CD1c-positive myeloid dendritic cell (primary cell): Measurements from ENCODE around the gene THEMIS2.
"Not testable (repeated sequence)": the region's sequence is repeated elsewhere in the genome, so short reads cannot be mapped to it uniquely, and the experiment has no call there.

Source experiments
- DNase-seq: peaks from one replicate; pipeline ENCODE4 v3.0.0-alpha.2; 2016; ENCODE audit errors: extremely low spot score

THEMIS2 gene

GRCh38 chr1:27862671-27863537 lies 9.4 kb upstream of the THEMIS2 start:
- DNase-seq = peak; percentile 96

- DNase-seq = peak; percentile 89
Measured at GRCh38 chr1:27863538-27863915, 8.8 kb upstream of the THEMIS2 start.

GRCh38 chr1:27864264-27864895 lies 8.0 kb upstream of the THEMIS2 start:
- DNase-seq = peak; percentile 89

GRCh38 chr1:27865821-27866220 lies 6.5 kb upstream of the THEMIS2 start:
- no peak for DNase-seq

DNA sequence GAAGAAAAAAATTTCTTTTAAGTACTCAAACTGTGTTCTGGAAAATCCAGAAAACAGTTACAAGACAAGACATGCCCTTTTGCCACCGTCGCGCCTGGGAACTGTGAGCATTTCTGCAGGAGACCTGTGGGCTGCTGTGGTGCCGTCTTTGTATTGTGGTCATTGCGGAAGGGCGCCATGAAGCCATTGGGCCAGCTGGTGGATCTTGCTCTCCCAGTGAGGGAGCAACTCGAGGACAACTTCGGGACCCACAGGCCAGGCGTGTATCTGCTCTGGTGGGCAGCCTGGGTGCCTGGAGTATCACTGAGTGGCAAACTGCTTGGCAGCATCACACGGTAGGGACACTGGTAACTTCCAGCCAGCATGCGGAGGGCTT lies 3.8 kb upstream of the THEMIS2 start:
- DNase-seq = no peak

DNA sequence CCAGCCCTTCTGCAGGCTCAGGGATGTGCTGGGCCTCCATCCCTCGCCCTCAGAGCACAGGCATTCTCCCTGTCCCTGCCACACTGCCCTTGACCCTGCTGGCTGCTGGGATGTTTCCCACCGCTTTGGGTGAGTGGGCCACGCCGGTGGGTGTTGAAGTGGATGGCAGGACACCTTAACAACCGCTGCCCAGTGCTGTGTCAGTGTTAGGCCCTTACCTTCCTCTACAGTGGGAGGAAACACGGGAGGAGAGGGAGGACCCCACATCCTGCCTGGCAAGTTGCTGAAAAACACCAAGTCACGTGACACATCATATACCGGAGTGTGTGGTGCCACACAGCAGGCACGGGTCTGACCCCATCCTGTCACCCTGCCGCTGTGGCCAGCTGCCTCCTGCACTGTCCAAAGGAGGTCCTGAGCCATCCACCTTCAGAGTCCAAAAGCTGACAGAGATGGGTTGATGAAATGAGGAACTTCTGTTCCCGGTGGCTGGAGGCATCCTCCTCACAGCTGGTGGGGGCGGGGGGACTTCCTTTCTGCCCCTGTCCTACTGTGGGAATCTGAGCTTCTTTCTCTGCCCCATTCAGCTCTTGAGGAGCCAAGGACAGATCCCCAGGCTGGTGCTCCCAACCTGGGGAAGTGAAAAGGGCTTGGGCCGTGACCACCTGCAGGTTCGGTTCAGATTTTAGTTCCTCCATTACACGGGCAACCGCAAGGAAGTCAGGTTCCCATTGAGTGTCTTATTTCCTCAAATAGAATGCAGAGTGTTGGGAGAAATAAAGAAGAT lies 3.2 kb upstream of the THEMIS2 start:
- peak; percentile 83 for DNase-seq

DNA sequence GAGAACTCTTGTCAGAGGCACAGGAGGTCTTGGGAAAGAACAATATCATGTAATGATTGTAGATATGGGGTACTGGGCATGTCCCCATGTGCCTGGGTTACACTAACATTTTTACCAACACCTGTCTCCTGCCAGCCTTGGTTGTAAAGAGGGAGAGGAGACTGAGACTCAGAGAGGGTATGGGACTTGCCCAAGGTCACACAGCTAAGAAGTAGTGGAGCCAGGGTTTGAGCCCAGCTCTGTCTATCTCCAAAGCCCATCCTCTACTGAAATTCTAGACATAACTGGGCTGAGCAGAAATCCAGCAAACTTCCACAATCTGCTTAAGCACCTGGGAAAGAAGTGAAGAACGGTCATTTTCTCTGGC lies 2.6 kb upstream of the THEMIS2 start:
- no peak for DNase-seq

GRCh38 chr1:27871076-27871475 lies 1.3 kb upstream of the THEMIS2 start:
- DNase-seq = not testable (repeated sequence)

- DNase-seq = peak; percentile 76
Measured at GRCh38 chr1:27872802-27873551, 633 bp downstream of the THEMIS2 start.

DNA sequence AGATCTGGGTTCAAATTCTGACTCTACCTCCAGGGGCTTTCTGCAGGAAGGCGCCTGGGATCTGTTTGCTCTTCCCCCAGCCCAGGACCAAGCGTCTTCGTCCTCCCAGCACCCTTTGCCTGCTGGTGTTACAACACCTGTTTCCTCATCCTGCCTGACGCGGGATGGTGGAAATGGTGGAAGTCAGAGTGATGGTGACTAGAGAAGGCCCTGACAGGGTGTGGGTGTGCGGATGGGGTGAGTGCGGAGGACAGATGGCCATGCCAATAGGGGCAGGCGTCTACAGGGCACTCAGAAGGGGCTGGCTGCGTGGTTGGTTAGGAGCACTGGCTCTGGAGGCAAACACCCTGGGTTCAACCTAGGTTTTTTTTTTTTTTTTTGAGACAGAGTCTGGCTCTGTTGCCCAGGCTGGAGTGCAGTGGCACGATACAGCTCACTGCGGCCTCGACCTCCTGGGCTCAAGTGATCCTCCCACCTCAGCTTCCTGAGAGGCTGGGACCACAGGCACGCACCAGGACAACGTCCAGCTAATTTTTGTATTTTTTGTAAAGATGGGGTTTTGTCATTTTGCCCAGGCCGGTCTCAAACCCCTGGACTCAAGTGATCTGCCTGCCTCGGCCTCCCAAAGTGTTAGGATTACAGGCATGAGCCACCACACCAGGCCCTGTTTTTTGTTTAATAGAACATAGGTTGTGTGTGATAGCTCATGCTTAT lies 1.5 kb downstream of the THEMIS2 start:
- DNase-seq = peak; percentile 81

DNA sequence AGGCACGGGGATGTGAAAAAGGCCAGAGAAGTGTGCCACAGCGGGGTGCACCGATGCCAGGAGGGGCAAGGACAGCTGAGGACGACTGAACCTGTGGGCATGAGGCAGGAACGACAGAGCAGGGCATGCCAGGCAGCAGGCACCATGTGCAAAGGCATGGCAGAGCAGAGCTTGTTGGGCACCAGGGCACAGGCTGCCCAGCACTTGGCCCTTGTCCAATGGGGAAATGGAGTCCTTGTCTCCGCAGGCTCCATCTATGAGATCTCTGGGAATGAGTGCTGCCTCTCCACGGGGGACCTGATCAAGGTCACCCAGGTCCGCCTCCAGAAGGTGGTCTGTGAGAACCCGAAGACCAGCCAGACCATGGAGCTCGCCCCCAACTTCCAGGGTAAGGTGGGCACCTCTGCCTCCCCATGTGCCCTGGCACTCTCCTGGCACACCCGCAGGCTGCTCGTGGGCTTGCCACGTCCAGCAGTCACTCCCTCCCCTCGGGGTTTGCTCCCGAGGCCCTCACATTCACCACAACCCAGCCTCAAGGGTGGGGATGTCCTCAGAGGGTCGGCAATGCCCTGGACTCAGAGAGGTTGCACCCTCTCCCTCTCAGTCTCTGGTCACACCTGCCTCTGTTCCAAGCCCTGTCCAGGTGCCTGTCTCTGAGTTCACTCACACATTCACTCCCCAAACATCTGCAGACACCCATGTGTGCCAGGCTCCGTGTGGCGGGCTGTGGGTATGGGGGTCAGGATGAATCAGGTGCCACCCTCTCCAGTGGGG lies 4.2 kb downstream of the THEMIS2 start:
- no peak for DNase-seq

GRCh38 chr1:27877115-27877416 lies 4.7 kb downstream of the THEMIS2 start:
- DNase-seq = no peak

DNA sequence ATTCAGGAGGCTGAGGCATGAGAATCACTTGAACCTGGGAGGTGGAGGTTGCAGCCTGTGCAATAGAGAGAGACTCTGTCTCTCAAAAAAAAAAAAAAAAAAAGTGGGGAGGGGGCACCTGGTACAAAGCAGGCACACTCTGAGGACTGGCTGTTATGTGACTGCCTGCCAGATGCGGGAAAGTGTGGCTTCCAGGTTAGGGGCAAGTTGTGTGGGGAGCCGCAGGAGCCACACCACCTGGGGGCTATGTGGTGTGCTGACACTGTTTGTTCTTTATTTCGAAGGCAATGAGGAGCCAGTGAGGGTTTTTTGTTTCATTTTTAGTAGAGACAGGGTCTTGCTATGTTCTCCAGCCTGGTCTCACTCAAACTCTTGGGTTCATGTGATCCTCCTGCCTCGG lies 5.7 kb downstream of the THEMIS2 start:
- DNase-seq = no peak

- no peak for DNase-seq
Measured at GRCh38 chr1:27878787-27879335, 6.5 kb downstream of the THEMIS2 start.

- no peak for DNase-seq
Measured at GRCh38 chr1:27879374-27880082, 7.2 kb downstream of the THEMIS2 start.

DNA sequence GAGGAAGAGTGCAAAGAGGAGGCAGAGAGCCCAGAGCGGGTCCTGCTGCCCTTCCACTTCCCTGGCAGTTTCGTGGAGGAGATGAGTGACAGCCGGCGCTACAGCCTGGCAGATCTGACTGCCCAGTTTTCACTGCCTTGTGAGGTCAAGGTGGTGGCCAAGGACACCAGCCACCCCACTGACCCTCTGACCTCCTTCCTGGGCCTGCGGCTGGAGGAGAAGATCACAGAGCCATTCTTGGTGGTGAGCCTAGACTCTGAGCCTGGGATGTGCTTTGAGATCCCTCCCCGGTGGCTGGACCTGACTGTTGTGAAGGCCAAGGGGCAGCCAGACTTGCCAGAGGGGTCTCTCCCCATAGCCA lies 10.2 kb downstream of the THEMIS2 start:
- no peak for DNase-seq

GRCh38 chr1:27883536-27883935 lies 11.2 kb downstream of the THEMIS2 start:
- no peak for DNase-seq

GRCh38 chr1:27884006-27884954 lies 11.9 kb downstream of the THEMIS2 start:
- peak; percentile 80 for DNase-seq

- DNase-seq = peak; percentile 93
Measured at GRCh38 chr1:27885114-27885528, 12.8 kb downstream of the THEMIS2 start.
